ENCODE results near the gene NT5DC2.

The NT5DC2 gene

DNA sequence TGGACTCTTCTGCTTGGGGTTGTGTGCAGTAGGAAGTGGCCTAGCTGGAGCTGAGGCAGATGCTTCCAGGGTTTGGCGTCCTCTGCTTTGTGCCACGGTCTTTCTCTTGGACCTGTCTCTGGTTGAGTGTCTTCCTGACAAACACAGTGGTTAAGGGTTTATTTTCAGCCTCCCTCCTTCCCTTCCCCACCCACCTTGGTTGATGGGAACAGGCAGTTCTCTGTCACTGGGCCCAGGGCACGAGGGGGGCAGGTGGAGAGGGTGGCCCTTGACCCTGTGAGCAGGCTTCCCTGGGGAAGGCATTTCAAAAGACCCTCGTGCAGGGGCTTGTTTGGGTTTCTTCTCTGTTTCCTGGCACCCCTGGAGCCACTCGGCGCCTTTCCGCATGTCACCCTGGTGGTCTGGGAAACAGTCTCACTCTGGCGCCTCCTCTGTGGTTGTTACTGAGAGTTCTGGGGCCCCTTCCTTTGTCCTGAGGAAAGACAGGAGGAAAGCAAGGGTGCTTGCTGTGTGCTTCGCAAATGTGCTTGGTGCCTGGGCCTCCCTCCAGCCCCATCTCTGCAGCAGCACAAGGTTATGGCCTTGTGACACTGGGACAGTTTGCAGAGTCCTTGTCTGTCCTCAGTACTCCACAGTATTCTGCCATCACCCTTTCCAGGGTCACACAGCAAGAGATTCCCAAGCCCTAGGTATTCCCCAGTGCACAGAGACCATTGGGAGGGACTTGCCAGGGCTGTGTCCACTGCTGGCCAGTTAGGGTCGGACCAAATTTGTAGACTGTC is 48.8 kb downstream of the NT5DC2 start:
- DNase-seq = no peak

DNA sequence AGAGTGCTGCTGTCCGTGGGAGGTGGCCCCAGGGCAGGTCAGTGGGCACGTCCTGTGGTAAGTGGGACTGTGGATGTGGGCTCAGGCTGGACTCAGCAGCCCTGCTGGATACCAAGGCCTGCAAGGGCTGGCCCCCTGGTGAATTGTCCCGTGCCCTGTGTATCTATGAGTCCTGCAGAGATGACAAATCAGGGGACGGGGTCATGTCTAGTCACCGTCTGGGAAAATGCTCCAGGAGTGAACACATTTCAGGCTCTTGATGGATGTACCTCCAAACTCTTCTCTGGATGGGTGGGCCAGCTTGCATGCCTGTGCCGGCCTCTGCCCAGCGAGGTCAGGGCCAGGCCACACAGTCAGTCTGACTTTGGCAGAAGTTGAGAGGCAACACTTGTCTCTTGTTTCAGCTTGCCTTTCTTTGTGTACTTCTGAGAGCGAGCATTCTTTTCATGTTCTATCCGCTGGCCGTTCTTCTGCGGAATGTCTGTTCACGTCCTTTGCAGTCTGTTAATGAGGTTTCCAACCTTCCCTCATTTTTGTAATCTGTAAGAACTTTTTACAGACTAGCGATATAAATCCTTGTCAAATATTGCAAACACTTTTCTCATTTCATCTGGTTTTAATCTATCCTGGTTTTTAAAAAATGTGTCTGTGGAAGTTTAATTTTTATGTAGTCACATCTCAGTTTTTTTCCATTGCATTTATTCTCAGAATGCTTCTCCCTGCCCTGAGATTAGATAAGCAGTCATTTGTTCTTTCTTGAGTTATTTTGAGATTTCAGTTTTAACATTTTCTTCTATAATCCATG is 49.9 kb downstream of the NT5DC2 start:
- no peak for DNase-seq

DNA sequence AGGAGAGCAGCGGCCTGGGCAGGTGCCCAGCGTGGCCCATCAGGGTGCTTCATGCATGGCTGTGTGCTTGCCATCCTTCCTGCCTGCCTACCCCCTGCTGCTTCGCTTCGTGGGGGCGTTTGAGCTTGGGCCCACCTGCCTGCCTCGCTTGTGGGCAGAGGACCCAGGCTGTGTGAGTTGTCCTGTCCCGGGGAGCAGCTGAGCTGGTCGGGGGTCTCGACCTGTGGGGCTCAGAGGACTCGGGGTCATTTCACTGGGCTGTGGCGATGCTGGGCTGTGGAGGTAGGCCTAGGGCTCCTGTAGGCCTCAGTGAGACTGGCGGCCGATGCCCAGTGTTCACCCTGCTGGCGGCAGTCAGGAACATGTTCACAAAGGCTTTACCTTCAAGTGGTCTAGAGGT is 50.6 kb downstream of the NT5DC2 start:
- DNase-seq = no peak

DNA sequence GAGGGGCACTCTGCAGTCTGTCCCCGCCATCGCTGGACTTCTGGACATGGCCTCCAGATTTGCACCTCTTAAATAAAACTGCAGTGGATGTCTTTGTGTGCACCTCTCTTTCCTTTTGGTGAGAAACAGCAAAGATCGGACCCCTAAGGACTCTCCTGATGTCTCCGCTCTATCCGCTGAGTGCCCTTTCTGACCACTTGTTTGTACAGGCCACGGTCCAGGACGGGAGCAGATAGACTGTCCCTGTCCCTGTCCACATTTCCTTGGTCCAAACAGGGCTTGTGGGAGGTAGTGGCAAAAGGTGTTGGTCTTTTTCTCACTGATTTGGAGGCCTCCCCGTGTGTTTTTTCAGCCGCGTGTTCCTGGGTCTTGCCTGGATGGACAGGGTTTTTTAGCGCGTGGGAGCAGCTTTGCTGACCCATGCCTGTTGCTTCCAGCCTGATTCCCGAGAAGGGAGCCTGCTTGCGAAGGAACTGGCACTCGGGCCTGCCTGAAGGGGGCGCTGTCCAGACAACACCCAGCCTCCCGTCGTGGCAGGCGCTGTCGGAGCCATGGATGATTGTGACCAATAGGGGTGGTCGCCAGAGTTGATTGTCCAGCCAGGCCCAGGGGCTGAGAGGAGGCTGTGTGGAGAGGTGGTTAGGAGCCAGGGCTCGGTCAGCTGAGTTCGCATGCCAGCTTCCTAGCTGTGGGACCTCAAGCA is 51.7 kb downstream of the NT5DC2 start:
- no peak for DNase-seq

DNA sequence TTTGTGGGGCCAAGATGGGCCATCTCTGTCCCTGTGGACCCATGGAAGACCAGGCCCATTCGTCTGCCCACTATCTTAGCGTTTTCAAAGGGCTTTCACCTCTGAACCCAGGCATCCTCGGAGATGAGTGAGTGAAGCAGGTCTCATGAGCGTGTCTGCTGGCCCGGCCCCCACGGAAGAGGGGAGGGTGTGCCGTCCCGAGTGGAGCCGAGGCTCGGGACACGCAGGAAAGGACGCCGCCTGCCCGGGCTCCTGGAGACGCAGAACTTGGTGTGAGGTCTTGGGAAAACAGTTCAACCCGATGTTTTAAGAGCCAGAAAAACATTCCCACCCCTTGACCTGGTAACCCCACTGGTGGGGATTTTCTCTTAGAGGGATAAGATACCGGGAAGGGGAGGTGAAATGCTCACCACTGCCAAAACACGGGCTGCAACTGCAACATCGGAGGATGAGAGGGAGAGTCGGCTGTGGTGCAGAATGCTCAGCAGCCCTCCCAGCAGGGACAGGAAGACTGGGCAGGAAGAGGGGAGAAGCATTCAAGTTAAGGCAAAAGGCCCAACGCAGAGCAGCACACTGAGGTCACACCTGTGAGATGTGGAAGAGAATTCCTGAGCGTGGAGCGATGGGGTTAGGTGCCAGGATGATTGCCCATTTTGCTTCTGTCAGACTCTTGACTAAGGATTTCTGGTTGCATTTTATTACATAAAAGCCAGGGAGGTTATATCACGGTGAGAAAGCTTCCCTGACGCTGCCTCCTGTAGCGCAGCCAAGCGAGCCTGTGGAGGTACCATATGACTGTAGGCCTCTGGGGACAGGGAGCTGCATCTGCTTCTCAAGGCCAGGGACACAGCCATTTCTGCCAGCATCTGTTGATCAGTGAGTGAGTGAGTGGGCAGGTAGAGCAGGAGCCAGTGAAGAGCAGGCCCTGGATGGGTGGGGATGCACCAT is 52.6 kb downstream of the NT5DC2 start:
- DNase-seq = no peak

DNA sequence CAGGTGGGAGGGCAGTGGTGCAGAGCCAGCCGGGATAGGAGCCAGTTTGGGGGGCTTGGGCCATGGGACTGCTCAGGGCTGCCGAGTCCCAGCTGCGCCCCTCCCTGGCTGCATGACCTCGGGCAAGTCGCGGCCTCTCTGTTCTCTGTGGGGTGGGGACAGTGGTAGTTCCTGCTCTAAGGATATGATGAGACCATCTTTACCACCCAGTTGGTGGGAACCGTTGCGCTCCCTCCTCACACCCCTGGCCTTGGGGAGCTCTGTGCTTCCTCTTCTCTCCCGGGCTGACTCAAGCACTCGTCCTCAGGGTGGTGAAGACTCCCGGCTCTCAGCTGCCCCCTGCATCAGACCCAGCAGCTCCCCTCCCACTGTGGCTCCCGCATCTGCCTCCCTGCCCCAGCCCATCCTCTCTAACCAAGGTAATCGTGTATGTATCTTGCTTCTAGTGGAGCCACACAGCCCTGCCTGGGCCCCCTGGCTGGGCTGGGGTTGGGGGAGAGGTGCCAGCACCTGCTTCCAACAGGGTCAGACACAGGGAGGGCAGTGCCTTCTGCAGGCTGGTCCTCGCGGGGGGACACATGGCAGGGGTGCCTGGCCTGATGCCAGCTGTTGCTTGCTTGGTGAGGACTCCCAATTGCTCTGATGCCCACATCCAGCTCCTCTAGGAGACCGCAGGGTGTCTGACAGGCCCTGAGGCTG is 53.6 kb downstream of the NT5DC2 start:
- DNase-seq = no peak

DNA sequence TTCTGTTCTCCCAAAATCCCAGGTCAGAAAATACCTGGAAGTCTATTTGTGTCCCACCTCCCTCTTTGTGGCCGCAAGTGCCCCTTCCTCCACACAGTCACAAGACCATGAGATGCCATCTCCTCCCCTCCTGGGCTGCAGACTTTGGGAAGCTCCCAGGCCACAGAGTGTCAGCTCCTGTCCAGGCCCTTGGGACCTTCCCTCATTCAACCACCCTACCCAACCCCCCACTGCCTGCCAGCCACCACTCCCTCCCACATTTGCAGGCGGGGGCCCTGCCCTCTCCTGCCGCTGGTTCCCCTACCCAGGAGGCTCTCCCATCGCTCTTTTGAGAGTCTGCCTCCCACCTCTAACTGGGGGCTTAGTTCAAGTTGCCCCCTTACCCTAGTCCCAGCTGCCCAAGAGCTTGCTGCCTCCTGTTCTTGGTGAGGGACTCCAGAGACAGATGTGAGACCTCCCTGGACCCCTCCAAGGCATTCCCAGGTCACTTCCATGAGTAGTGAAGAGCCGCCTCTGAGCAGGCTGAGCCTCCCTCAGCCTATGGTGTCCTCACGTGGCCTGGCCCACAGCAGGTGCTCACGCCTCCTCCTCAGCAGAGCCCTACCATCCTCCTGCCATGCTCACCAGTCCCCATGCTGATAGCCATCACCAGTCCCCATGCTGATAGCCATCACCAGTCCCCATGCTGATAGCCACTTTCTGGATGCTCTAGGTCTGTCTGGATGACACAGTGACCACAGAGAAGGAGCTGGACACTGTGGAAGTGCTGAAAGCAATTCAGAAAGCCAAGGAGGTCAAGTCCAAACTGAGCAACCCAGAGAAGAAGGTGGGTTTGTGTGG is 54.4 kb downstream of the NT5DC2 start:
- DNase-seq = no peak

DNA sequence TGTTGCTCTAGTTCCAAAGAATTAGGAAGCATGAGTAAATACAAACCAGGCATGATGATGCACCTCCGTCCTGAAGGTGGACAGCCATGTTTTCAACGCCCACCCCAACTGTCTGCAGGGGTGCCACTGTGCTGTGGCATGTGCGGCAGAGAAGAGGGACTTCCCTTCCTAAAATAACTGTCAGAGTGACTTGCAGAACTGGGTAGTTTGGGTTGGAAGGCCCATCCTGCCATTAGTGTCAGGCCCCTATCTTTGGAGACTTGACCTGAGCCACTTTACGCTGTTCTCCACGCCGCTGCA is 55.9 kb downstream of the NT5DC2 start:
- DNase-seq = no peak

DNA sequence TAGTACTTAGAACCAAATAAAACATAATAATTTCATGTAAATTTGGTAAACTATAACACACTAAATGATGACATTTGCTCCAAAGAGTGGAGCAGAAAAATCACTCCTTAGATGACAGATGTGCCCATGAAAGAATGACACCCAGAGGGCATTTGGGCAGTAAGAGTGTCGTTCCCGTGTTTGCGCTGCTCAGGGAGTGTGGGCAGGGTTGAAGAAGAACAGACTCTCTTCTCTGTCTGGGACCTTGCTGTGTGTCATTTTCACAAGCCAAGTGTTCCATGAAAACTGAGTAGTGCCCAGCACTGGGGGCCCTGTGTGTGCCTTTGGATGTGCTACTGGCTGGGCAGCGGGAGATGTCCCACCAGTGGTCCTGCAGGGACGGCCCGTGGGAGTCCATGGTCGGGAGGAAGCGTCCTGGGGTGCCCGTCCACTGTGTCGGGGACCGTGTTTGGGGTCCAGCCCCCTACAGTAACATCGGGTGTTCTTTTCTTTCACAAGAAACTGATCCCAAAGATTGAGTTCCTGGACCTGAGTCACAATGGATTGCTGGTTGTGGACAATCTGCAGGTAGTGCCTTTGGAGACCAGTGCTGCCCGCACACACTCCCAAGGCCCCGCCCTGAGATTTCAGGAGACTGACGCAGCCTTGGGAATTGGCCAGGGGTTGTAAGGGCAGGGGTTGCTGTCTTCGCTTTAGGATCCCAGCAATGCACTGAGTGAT is 56.4 kb downstream of the NT5DC2 start:
- no peak for DNase-seq

All from inflammatory macrophage treated with lipopolysaccharide for 4 hours (primary cell).